Parathyroid adenoma (tissue), 2 donors: ENCODE results near the gene IKBKG.
"Not testable (repeated sequence)": the region's sequence is repeated elsewhere in the genome, so short reads cannot be mapped to it uniquely, and the experiment has no call there.

ENCODE experiments used
- H2AFZ ChIP-seq: fragments of 300-600 bp; sonication (generic); one replicate; pipeline ENCODE4 v1.7.0; 2017; ENCODE audit warnings: antibody characterized with exemption, mild to moderate bottlenecking
- H3K27ac ChIP-seq: fragments of 300-600 bp; sonication (generic); one replicate; pipeline ENCODE4 v1.7.0; 2017
- H3K27me3 ChIP-seq: fragments of 300-600 bp; sonication (generic); one replicate; pipeline ENCODE4 v1.7.0; 2017; ENCODE audit warnings: low read length; ENCODE audit not compliant: control insufficient read depth, insufficient read depth
- H3K36me3 ChIP-seq: fragments of 300-600 bp; sonication (generic); one replicate; pipeline ENCODE4 v1.7.0; 2017; ENCODE audit warnings: low read length; ENCODE audit not compliant: control insufficient read depth, insufficient read depth
- H3K4me1 ChIP-seq: fragments of 300-600 bp; sonication (generic); one replicate; pipeline ENCODE4 v1.7.0; 2017; ENCODE audit warnings: control low read depth
- H3K4me2 ChIP-seq: fragments of 300-600 bp; sonication (generic); one replicate; pipeline ENCODE4 v1.7.0; 2017; ENCODE audit warnings: low read length
- H3K4me3 ChIP-seq: fragments of 300-600 bp; sonication (generic); one replicate; pipeline ENCODE4 v1.7.0; 2017; ENCODE audit warnings: low read depth, low read length
- H3K79me2 ChIP-seq: fragments of 300-600 bp; sonication (generic); one replicate; pipeline ENCODE4 v1.7.0; 2017; ENCODE audit warnings: control low read depth
- H3K9ac ChIP-seq: fragments of 300-600 bp; sonication (generic); one replicate; pipeline ENCODE4 v1.7.0; 2017; ENCODE audit warnings: mild to moderate bottlenecking
- H3K9me3 ChIP-seq: fragments of 300-600 bp; sonication (generic); one replicate; pipeline ENCODE4 v1.7.0; 2017; ENCODE audit warnings: low read length; ENCODE audit not compliant: control insufficient read depth
- donor health status: primary hyperparathyroidism.

The IKBKG gene

GRCh38 chrX:154560326-154560725, 12.9 kb downstream of the IKBKG start:
- not testable (repeated sequence) for H3K79me2 ChIP-seq, H3K9ac ChIP-seq, H3K27me3 ChIP-seq, H3K4me2 ChIP-seq, H2AFZ ChIP-seq, H3K4me1 ChIP-seq, H3K27ac ChIP-seq, H3K36me3 ChIP-seq, H3K9me3 ChIP-seq, H3K4me3 ChIP-seq

DNA sequence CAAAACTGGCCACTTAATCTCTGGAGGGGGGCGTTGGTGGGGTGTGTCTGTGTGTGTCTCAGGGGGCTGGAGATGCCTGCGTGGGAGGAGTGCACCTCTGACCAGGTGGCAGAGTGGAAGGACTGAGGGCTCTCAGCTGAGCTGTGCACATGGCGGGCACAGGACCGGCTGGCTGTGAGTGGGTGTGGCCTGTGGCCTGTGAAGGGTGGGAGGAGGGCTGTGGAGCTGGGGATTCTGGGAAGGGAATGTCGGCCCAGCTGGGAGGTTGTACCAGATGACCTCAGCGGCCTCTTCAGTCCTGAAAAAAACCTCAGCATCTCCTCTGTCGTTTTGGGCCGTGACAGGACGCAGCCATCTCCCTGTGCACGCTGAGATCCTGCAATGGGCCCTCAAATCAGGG, 14.9 kb downstream of the IKBKG start:
- H2AFZ ChIP-seq = not testable (repeated sequence)

GRCh38 chrX:154570361-154570760, 22.9 kb downstream of the IKBKG start:
- not testable (repeated sequence) for H3K9ac ChIP-seq, H3K79me2 ChIP-seq, H3K9me3 ChIP-seq, H3K27me3 ChIP-seq, H3K4me1 ChIP-seq, H2AFZ ChIP-seq, H3K27ac ChIP-seq, H3K4me3 ChIP-seq, H3K4me2 ChIP-seq, H3K36me3 ChIP-seq

More for the DNA sequence above, 14.9 kb downstream of the IKBKG start:
- H3K27me3 ChIP-seq, H3K4me1 ChIP-seq, H3K79me2 ChIP-seq, H3K36me3 ChIP-seq, H3K27ac ChIP-seq, H3K4me3 ChIP-seq, H3K4me2 ChIP-seq, H3K9ac ChIP-seq, H3K9me3 ChIP-seq: not testable (repeated sequence)

- H3K36me3 ChIP-seq, H3K4me1 ChIP-seq: not testable (repeated sequence)
Measured at GRCh38 chrX:154573061-154573460, 25.6 kb downstream of the IKBKG start.

GRCh38 chrX:154575076-154575475, 27.7 kb downstream of the IKBKG start:
- not testable (repeated sequence) for H3K4me3 ChIP-seq, H3K9me3 ChIP-seq

More at GRCh38 chrX:154573061-154573460, 25.6 kb downstream of the IKBKG start:
- H3K79me2 ChIP-seq, H3K9me3 ChIP-seq, H3K4me2 ChIP-seq, H3K9ac ChIP-seq, H3K4me3 ChIP-seq, H2AFZ ChIP-seq, H3K27ac ChIP-seq, H3K27me3 ChIP-seq: not testable (repeated sequence)

GRCh38 chrX:154582994-154583393, 35.6 kb downstream of the IKBKG start:
- H3K4me2 ChIP-seq, H3K79me2 ChIP-seq, H3K9me3 ChIP-seq, H3K9ac ChIP-seq, H3K27me3 ChIP-seq, H3K4me3 ChIP-seq, H3K27ac ChIP-seq, H3K36me3 ChIP-seq, H2AFZ ChIP-seq, H3K4me1 ChIP-seq: not testable (repeated sequence)

More at GRCh38 chrX:154575076-154575475, 27.7 kb downstream of the IKBKG start:
- not testable (repeated sequence) for H3K9ac ChIP-seq, H2AFZ ChIP-seq, H3K27me3 ChIP-seq, H3K4me1 ChIP-seq, H3K79me2 ChIP-seq, H3K36me3 ChIP-seq, H3K4me2 ChIP-seq, H3K27ac ChIP-seq

DNA sequence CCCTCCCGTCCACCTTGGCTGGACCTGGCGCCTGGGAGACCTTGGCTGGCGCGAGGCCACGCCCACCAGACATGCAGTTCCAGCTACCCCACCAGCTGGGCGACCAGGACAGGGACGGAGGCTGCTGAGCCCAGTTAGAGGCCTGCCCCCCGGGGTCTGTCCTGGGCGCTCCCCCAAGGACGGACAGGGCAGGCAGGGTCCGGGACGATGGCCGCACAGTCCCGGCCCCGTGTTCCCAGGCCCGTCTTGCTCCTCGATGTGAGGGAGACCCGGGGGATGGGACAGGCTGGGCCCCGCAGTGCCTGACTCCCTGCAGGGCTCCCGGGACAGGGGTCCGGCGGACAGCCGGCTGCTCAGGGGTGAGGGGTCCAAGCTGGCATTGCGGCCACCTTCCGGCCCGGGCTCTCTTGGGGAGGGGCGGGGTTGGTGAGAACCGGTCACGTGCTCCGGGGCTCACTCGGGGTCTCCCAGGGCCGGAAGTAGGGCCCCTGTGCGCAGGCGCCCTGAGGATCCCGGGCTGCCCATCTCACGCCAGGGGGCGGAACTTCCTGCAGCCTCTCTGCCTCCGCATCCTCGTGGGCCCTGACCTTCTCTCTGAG, 37.3 kb downstream of the IKBKG start, which contains the start of gene CTAG1A:
TSS of gene CTAG1A (plus strand) at position 549 of the 599 bp plus-strand sequence. CDS start 74 bp downstream, outside the sequence.
- not testable (repeated sequence) for H2AFZ ChIP-seq, H3K79me2 ChIP-seq, H3K4me1 ChIP-seq, H3K9ac ChIP-seq, H3K4me2 ChIP-seq, H3K27ac ChIP-seq, H3K36me3 ChIP-seq, H3K9me3 ChIP-seq, H3K27me3 ChIP-seq, H3K4me3 ChIP-seq

GRCh38 chrX:154590415-154590814, 43.0 kb downstream of the IKBKG start:
- H3K27ac ChIP-seq, H3K4me2 ChIP-seq, H3K9me3 ChIP-seq, H3K79me2 ChIP-seq, H3K36me3 ChIP-seq, H3K9ac ChIP-seq, H3K4me3 ChIP-seq, H3K27me3 ChIP-seq, H3K4me1 ChIP-seq, H2AFZ ChIP-seq: not testable (repeated sequence)
